Measurements from ENCODE around the gene ZNF232. TPM values are rescaled to one million over a fixed set of nuclear protein-coding genes. Genes with fewer than 3 reads are reported as not detected.
"Not testable (repeated sequence)": the region's sequence is repeated elsewhere in the genome, so short reads cannot be mapped to it uniquely, and the experiment has no call there.

Gene ZNF232
- total RNA-seq = 7.4 to 8.3 TPM (median 8.0 TPM) in 3 replicates
- long read RNA-seq, partial matches to known transcripts = 5 of 15 reads
- long read RNA-seq, other reads (novel, unspliced or antisense) = 6 of 15 reads

GRCh38 chr17:5111402-5112204 is at the start of gene ZNF232:
ZNF232 (minus strand) TSS chr17:5111878; CDS start chr17:5111822, 56 bp downstream.
- H3K4me3 Mint-ChIP-seq (ENCODE audit: unreplicated experiment) = peak within 1 kb of the TSS; percentile 89
- no peaks in the 10 kb centered on the region for H3K27me3 Mint-ChIP-seq (ENCODE audit: low read depth)
- H3K36me3 Mint-ChIP-seq (ENCODE audit: low read depth) = peaks cover 28% of the 10 kb centered on the region
- no peak for TF ChIP-seq CTCF (IDR thresholded peaks at IDR 0.05)
- peaks cover 15% of the 10 kb centered on the region for H3K4me1 Mint-ChIP-seq (ENCODE audit: low read depth)
- peak; percentile 97 for DNase-seq (ENCODE audit: low spot score)
- peaks cover 10% of the 10 kb centered on the region for H3K9me3 Mint-ChIP-seq (ENCODE audit: low read depth)
- H3K27ac Mint-ChIP-seq (ENCODE audit: unreplicated experiment) = peak within 1 kb of the TSS; percentile 93

- DNase-seq (ENCODE audit: low spot score); H3K9me3 Mint-ChIP-seq (ENCODE audit: low read depth); H3K27ac Mint-ChIP-seq (ENCODE audit: unreplicated experiment); H3K36me3 Mint-ChIP-seq (ENCODE audit: low read depth); H3K4me1 Mint-ChIP-seq (ENCODE audit: low read depth); H3K4me3 Mint-ChIP-seq (ENCODE audit: unreplicated experiment): not testable (repeated sequence)
- H3K27me3 Mint-ChIP-seq (ENCODE audit: low read depth) = peaks cover 23% of the 10 kb centered on the region
Observed at GRCh38 chr17:5160702-5161101, 49.0 kb upstream of the ZNF232 start.

GRCh38 chr17:5146122-5146521 is 34.4 kb upstream of the ZNF232 start:
- not testable (repeated sequence) for H3K36me3 Mint-ChIP-seq (ENCODE audit: low read depth); H3K9me3 Mint-ChIP-seq (ENCODE audit: low read depth); H3K4me3 Mint-ChIP-seq (ENCODE audit: unreplicated experiment); H3K27ac Mint-ChIP-seq (ENCODE audit: unreplicated experiment); H3K4me1 Mint-ChIP-seq (ENCODE audit: low read depth); DNase-seq (ENCODE audit: low spot score)
- peaks cover 21% of the 10 kb centered on the region for H3K27me3 Mint-ChIP-seq (ENCODE audit: low read depth)

- H3K4me3 Mint-ChIP-seq (ENCODE audit: unreplicated experiment); H3K4me1 Mint-ChIP-seq (ENCODE audit: low read depth); H3K9me3 Mint-ChIP-seq (ENCODE audit: low read depth); DNase-seq (ENCODE audit: low spot score); H3K36me3 Mint-ChIP-seq (ENCODE audit: low read depth); H3K27ac Mint-ChIP-seq (ENCODE audit: unreplicated experiment): not testable (repeated sequence)
- peaks cover 15% of the 10 kb centered on the region for H3K27me3 Mint-ChIP-seq (ENCODE audit: low read depth)
Observed at GRCh38 chr17:5142877-5143276, 31.2 kb upstream of the ZNF232 start.

GRCh38 chr17:5139458-5139732 is 27.7 kb upstream of the ZNF232 start:
- H3K27ac Mint-ChIP-seq (ENCODE audit: unreplicated experiment) = no peak overlapping the region
- H3K4me1 Mint-ChIP-seq (ENCODE audit: low read depth) = no peaks in the 10 kb centered on the region
- no peak for TF ChIP-seq CTCF (IDR thresholded peaks at IDR 0.05)
- no peaks in the 10 kb centered on the region for H3K36me3 Mint-ChIP-seq (ENCODE audit: low read depth)
- peaks cover 2% of the 10 kb centered on the region for H3K27me3 Mint-ChIP-seq (ENCODE audit: low read depth)
- no peak overlapping the region for H3K4me3 Mint-ChIP-seq (ENCODE audit: unreplicated experiment)
- no peaks in the 10 kb centered on the region for H3K9me3 Mint-ChIP-seq (ENCODE audit: low read depth)
- no peak for DNase-seq (ENCODE audit: low spot score)

GRCh38 chr17:5138616-5139457 is 27.2 kb upstream of the ZNF232 start:
- no peak for TF ChIP-seq CTCF (IDR thresholded peaks at IDR 0.05)
- Mint-ChIP-seq H3K27ac (ENCODE audit: unreplicated experiment) (no peak overlapping the region), H3K27me3 (ENCODE audit: low read depth) (peaks cover 2% of the 10 kb centered on the region), H3K36me3 (ENCODE audit: low read depth) (no peaks in the 10 kb centered on the region), H3K4me1 (ENCODE audit: low read depth) (no peaks in the 10 kb centered on the region), H3K4me3 (ENCODE audit: unreplicated experiment) (no peak overlapping the region), H3K9me3 (ENCODE audit: low read depth) (no peaks in the 10 kb centered on the region)
- DNase-seq (ENCODE audit: low spot score) = no peak

GRCh38 chr17:5138198-5138544 is 26.5 kb upstream of the ZNF232 start:
- H3K4me1 Mint-ChIP-seq (ENCODE audit: low read depth); H3K27ac Mint-ChIP-seq (ENCODE audit: unreplicated experiment); H3K27me3 Mint-ChIP-seq (ENCODE audit: low read depth): not testable (repeated sequence)

GRCh38 chr17:5137511-5138197 is 26.0 kb upstream of the ZNF232 start:
- not testable (repeated sequence) for DNase-seq (ENCODE audit: low spot score); H3K4me1 Mint-ChIP-seq (ENCODE audit: low read depth); H3K27me3 Mint-ChIP-seq (ENCODE audit: low read depth); H3K9me3 Mint-ChIP-seq (ENCODE audit: low read depth); H3K36me3 Mint-ChIP-seq (ENCODE audit: low read depth); H3K27ac Mint-ChIP-seq (ENCODE audit: unreplicated experiment); H3K4me3 Mint-ChIP-seq (ENCODE audit: unreplicated experiment)

More at GRCh38 chr17:5138198-5138544, 26.5 kb upstream of the ZNF232 start:
- not testable (repeated sequence) for H3K4me3 Mint-ChIP-seq (ENCODE audit: unreplicated experiment); H3K9me3 Mint-ChIP-seq (ENCODE audit: low read depth); DNase-seq (ENCODE audit: low spot score); H3K36me3 Mint-ChIP-seq (ENCODE audit: low read depth)

GRCh38 chr17:5136580-5137412 is 25.1 kb upstream of the ZNF232 start:
- not testable (repeated sequence) for H3K27ac Mint-ChIP-seq (ENCODE audit: unreplicated experiment); DNase-seq (ENCODE audit: low spot score); H3K9me3 Mint-ChIP-seq (ENCODE audit: low read depth); H3K36me3 Mint-ChIP-seq (ENCODE audit: low read depth); H3K27me3 Mint-ChIP-seq (ENCODE audit: low read depth); H3K4me3 Mint-ChIP-seq (ENCODE audit: unreplicated experiment); H3K4me1 Mint-ChIP-seq (ENCODE audit: low read depth)

Measured in chondrocyte (in vitro differentiated cells).